ENCODE measurements around the gene TRUB1.
"Not testable (repeated sequence)": the region's sequence is repeated elsewhere in the genome, so short reads cannot be mapped to it uniquely, and the experiment has no call there.

Gene TRUB1

DNA sequence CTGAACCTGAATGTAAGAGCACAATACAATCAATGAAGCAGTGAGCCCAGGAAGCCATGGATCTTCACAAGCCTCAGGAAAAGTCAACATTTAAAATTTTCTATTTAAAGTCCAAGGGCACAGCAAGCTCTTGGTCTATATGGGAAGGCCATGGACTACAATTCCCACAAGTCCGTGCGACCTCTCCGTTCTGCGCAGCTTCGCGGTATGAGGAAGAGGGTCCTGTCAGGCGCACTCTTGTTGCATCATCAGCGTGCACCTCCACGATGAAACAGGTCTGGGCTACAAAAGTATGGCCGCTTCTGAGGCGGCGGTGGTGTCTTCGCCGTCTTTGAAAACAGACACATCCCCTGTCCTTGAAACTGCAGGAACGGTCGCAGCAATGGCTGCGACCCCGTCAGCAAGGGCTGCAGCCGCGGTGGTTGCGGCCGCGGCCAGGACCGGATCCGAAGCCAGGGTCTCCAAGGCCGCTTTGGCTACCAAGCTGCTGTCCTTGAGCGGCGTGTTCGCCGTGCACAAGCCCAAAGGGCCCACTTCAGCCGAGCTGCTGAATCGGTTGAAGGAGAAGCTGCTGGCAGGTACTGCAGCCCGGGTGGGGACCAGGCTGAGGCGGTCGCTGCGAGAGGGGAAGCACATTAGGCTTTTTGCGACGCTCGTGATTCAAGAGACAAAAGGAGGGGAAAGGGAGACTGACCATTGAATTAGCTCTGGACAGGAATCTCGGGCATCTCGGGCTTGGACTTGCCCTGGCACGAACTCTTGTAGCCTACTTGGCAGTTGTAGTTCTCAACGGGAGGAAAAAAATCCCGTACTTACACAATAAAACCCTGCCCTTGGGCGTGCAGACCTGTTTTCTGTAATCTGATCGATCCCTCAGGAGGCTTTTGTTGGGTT, at the start of gene TRUB1:
TRUB1 (plus strand) TSS at position 234 of the 894 bp plus-strand sequence; CDS start at position 293, 59 bp downstream.
- no peak for FAIRE-seq

DNA sequence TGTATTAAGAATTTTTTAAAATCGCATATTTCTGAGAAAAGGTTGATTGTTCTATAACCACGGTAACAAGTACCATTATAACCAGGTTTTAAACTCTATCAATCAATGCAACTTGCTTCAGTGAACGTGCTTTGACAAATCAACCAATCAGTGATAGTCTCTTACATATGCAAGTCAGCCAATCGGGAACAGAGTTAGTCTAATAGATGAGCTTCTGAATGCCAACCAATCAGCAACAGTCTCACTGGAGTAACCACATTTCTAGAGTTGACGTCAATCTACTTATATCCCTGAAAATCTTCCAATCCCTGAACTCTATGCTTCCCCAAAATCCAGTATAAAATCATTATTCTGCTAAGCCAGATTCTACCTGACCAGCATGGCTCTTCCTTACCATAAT, 44.7 kb upstream of the TRUB1 start:
- no peak for FAIRE-seq

DNA sequence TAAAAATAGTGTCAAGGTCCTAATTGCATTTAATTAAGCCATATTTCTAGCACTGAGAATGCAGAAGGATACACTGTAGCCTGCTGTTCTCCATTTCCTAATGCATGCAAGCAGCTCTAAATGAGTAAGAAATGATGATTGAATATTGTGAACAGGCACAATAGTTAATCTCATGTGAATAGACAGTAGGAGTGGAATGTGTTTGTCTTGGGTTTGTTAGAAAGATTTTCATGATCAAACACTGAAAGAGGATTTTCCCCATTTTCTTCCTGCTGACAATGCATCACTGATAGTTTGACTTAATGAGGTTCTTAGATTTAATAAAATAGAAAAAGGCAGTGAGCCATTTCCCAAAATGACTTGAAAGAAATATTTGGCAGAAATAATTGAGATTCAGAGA, 43.1 kb upstream of the TRUB1 start:
- no peak for FAIRE-seq

DNA sequence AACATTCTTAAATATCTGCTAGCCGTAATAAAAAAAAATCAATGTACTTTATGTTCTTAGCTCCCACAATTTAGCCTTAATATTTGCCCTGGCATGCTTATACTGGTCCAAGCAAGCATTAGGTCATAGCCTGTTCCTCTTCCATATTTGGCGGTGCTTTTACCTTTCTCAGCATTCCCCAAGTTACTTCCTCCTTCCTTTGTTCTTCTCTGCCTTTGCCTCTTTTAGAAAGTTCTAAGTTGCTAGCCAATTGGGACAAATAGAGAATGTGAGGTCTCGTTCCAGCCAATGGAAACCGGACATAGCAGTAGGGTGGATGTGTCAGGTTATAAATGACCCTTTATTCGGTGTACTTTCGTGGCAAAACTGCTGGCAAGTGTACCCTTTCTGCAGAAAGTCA, 41.0 kb upstream of the TRUB1 start:
- FAIRE-seq: not testable (repeated sequence)

DNA sequence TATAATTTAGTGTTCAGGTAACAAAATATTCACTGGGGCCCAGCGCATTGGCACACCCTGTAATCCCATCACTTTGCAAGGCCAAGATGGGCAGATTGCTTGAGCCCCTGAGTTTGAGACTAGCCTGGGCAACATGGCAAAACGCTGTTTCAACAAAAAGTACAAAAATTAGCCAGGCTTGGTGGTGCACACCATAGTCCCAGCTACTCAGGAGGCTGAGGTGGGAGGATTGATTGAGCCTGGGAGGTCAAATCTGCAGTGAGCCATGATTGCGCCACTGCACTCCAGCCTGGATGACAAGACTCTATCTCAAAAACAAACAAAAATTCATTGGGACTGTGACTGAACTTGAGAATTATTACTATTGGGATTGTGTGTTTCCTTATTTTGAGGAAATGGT, 40.4 kb upstream of the TRUB1 start:
- no peak for FAIRE-seq

DNA sequence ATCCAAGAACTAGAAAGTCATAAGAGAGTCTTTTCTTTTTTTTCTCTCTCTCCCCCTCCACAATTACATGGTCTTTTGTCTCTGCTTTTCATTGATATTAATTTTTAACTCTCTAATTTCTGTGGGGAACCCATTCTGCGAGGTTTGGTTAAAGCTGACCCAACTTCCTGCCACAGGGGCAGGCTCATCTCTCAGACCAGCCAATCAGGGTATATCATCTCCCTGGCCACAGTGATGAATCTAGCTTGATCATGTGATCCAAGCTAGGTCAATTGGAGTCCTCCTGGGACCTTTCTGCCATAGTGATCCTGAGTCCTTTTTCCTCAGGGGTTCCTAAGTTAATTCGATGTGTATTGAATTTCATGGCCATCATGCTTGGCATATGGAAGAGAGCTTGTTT, 38.0 kb upstream of the TRUB1 start:
- FAIRE-seq: no peak

DNA sequence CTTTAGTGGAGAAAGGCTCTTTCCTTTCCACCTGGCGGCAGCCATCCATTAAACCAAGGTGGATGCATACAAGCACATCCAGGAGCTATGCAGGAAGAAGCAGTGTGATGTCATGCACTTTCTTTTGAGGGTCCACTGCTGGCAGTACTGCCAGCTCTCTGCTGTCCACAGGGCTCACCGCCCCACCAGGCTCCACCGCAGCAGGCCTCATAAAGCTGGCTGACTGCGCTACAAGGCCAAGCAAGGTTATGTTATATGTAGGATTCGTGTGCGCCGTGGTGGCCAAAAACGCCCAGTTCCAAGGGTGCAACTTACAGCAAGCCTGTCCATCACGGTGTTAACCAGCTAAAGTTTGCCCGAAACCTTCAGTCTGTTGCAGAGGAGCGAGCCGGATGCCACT, 37.3 kb upstream of the TRUB1 start:
- no peak for FAIRE-seq

DNA sequence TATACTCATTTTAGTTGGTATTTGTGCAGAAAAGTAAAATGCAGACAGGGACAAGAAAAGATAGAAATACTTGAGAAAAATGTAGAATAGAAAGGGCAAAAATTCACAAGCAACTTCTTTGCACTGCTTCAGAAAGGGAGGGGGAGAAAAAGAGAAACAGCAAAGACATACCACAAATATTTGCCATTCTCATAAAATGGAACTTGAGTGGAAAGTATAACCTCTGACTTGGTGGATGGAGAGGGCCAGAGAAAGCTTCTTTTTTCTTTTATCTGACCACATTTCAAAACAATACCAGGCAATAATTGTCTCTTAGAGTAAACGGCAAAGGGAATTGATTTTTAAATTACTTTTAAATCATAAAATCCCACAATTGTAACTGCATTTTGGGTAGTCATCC, 35.8 kb upstream of the TRUB1 start:
- FAIRE-seq: no peak

DNA sequence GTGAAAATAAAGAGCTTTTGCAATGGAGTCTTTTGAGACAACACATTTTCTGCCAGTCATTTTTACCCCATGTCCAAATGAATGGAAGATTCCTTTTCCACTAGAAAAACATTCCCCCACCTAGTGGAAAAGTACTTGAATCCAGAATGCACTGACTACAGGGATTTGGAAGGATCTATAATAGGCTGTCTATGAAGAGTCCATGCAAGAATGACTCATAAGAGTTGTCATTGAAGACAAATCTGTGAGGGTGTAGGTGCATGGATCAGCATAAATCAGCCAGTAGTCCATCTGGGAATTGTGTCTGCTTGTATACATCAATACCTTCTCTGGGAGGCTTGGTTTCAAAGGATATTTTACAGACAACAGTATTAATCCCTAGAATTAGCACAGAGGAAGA, 32.5 kb upstream of the TRUB1 start:
- FAIRE-seq: no peak

DNA sequence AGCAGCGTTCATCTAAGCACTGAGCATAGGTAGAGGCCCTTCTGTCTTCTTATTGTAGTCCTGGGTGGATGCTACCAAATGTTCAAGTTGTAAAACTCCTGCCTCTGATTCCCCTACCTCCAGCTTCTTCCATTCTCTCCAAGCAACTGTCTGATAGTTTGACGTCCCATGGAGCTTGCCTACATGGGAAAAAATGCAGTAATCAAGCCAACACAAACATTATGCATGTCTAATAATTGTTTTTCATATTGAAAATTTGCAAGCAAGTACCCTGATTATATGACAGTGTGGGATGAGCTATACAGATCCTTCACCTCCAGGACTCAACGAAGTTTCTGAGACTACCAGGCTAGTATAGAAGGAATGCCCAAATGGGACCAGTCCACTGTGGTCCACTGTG, 31.0 kb upstream of the TRUB1 start:
- no peak for FAIRE-seq

DNA sequence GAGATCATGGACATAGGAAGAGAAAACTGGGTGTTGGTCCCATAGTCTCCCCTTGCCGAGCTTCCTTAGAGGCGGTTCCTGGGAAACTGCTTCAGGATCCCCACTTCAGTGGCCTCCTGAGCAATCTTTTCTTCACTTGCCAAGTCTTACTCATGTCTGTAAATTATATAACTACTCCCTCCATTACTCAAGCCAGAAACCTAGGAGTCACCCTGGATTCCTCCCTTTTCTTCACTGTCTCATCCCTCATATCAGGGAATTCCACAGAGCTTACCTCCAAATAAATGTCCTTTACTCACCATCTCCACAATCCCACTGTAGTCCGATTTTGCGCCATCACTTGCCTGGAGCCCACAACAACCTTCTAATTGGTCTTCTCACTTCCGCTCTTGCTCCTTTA, 29.1 kb upstream of the TRUB1 start:
- no peak for FAIRE-seq

DNA sequence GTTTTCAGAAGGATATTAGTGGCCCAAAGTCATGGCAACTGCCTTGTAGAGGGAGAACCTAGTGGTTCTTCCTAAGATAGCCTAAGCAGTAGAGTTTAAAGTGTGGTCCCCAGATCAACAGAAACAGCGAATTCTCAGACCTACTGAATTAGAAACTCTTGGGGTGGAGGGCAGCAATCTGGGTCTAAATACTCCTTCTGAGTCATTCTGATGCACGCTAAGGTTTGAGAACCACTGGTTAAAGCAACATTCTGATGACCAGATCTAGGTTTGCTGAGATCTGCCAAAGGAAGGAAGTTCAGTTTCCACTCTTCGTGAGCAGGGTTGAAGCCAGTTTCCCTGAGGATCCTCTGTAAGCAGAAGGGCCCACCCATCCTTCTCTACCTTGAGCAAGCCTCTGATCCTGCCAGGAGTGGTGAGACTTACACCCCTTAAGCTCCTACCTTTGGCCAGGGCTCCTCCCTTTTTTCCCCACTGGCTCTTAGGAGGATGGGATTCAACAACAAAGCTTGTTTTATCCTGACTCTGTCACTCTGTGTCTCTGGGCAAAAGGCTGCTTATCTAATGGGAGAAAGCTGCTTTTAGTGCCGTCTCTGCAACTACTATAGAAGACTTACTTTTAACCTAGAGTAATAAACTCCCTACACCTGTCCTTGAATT, 26.8 kb upstream of the TRUB1 start:
- FAIRE-seq: no peak

DNA sequence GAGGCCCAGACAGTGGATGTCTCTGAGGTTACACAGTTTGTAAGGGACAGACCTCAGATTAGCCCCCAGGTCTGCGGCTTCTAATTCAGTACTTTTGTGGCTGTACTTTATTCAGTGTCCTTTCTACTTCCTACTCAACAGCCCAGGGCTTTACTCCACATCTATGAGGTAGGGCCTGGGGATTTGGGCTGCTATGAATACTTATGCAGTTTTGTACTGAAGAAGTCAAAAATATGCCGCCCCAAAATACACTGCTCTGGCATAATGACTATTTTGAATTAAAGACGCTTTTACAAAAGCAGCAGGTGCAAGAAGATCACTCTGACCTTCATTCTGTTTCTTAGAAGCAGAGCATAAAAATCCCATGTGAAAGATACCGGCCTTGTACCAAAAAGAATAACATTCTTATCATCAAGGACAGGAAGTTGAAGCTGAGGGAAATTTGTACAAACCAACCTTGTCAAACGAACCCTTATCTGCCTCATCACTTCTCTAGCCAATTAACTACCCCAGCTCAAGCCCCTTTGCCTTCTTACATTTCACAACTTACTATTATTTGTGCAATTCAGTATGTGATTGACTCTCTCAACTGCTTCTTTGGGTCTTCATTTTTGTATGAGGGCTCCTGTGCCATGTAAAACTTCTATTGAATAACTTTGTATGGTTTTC, 26.1 kb upstream of the TRUB1 start:
- no peak for FAIRE-seq

DNA sequence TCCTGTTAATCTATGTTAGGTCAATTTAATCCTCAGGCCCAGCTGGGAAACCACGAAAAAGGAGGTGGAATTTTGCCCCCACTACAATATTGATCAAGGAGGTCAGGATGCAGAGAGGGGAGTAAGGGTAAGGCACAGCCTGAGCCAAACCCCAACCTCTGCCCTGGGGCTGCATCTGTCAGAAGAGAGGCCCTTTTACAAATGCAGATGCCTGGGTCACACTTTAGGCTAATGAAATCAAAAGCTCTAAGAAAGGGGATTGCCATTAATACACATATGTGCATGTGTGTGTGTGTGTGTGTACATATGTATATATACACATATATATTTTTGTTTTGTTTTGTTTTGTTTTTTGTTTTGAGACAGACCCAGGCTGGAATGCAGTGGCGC, 25.5 kb upstream of the TRUB1 start:
- FAIRE-seq: no peak

DNA sequence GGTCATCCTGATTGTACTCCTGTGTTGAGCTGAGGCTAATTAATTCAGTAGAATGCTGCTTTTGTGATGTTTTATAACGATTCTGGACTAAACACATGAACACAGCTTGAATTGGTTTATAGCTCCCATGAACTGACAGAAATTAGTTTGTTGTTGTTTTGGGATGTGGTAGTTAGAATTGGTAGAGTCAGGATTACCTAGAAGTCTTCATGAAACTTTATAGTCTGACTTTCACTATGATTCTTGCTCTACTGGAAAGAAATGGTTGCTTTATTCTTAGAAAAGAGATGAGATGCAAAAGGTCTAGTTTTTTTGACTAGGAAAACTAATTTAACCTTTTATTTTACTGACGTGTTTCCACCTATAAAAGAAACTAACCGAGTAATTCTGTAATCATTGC, 23.4 kb upstream of the TRUB1 start:
- no peak for FAIRE-seq

DNA sequence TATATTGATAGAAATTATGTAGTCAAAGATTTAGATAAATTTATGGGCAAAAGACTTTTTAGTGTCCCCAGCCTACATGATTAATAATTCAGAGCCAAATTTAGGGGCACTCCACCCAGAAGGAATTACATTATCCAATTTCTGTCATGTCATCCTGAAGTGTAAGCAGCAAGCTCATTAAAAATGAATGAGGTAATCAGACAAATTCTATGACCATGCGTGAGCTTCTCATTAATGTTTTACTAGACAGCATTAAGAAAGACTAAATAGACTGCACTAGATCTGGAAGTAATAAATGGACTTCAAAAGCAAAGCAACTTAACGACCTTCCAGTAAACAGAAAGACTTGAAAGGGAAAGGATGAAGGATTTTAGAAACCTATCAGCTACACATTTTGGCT, 22.7 kb upstream of the TRUB1 start:
- no peak for FAIRE-seq

DNA sequence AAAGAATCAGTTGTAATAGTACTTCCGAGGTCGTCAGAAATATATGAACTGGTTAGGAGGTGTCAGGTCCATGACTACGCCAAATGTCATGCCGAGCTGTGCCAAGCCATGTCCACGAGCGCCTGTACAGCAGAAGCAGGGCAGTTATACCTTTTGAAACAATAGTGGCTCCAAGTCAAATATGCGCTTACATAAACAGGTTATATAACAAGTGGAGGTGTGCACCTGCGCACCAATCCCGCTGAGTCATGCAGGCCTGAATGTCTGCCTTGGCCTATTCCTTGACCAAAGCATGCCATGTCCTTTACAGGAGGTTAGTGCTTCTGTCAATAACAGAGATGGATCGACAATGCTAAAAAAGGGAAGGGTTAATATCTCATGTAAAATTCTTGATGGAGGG, 21.3 kb upstream of the TRUB1 start:
- no peak for FAIRE-seq

DNA sequence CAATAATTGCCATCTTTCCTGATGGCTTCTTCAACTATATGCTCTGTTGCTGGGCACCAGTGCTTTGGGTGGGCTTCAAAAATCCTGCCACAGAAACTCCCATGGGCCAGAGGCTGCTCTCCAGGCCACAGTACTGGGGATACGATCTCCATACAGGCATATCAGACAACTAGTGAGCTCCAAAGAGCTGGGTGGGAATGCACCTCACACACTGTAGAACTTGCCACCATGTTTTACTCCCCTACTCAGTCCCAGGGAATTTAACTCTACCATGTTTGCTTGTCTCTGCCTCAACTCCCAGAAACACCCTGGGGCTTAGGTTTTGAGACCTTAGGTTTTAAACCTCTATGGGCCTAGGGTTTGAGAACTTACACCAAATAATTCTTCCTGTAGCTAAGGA, 20.5 kb upstream of the TRUB1 start:
- no peak for FAIRE-seq

DNA sequence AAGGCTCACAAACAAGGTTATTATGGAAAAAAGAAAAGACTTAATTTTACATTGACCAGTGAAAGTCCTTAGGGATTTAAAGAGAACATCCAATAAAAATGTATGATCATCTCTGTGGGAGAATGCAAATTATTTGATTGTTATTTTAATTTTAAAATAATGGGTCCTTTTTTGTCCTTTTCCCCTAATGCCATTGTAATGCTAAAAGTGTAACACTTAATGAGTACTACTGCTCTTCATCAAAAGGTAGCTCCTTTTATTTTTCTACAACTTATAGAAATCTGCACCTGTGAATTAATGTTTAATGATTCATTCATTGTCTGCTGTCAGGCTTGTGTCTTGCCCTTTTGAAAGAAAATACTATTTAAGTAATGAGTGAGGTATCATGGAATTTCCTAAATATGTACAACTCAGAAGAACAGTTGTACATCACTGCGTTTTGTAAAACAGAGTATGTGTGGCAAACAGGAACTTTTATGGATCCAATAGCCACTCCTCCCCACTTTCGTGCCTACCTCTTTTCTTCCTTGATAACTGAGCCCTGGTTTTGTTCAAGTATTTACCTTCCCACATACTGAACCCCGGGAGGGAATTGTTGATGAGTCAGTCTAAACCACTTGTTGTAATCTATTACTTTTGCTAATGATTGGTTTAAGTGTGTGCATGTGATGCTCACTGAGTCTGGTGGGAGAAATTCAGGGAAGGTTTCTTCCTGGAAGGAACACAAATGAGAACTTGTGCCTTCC, 19.9 kb upstream of the TRUB1 start:
- no peak for FAIRE-seq

DNA sequence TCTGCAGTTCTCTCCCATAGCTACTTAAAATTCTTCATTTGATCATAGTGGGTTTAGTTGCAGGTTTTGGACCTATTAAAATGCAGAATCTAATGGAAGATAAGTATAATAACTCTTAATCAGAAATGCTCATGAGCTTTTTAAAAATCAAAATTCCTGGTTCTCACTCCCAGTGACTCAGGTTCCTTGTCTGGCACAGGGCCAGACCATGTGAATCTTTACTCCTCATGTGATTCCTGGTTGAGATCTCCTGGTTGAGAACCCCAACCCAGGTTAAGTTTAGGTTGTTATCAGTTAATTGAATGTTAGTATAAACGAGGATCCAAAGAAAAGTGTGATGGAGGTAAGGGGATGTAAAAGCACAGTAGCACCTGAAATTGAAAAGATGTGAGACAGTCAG, 17.5 kb upstream of the TRUB1 start:
- FAIRE-seq: no peak

DNA sequence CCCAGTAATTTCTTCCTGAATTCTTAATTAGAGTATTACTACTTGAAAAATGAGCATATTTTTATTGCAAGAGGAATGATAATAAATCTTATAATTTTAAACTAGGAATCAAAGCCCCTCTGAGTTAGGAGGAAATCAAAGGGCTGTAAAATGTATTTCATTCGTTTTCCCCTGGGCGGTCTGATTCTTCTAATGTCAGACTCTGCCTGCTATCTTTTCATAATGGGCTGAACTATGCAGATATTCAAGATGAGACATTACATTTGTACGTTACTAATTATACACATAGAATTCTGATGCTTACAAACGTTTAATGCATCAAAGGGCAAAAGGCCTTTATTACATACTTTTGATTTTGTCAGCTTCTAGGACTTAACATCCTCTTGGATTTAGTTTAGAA, 16.0 kb upstream of the TRUB1 start:
- FAIRE-seq: no peak

DNA sequence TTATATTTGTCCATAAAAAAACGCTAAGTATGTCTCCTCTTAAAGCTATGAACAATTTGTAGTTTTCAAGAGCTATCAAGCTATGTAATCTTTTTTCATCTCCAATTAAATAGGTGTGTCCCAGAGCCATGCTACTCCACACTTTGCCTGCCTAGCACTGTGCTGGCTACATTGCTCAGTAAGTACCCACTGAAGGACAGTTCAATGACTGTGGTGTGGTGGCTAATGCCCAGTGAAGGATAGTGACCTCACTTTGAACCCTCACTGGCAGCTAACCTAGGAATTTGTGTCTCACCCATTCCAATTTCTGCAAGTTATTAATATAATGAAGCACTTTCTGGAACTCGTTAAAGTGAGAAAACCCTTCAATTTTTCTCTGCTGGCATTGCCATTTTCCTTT, 14.4 kb upstream of the TRUB1 start:
- FAIRE-seq: no peak
